IPS-NIHi11 (cell line): Measurements from ENCODE around the gene HPSE2.

ENCODE experiments used
- DNase-seq: peaks from one replicate; pipeline ENCODE4 v3.0.0; 2012; ENCODE audit warnings: mixed read lengths, low spot score

HPSE2 gene

GRCh38 chr10:98833542-98833941 is 402.1 kb downstream of the HPSE2 start:
- DNase-seq, result no peak

- no peak for DNase-seq
Observed at GRCh38 chr10:98832738-98833137, 402.9 kb downstream of the HPSE2 start.

- DNase-seq, result no peak
Observed at GRCh38 chr10:98832196-98832595, 403.5 kb downstream of the HPSE2 start.

DNA sequence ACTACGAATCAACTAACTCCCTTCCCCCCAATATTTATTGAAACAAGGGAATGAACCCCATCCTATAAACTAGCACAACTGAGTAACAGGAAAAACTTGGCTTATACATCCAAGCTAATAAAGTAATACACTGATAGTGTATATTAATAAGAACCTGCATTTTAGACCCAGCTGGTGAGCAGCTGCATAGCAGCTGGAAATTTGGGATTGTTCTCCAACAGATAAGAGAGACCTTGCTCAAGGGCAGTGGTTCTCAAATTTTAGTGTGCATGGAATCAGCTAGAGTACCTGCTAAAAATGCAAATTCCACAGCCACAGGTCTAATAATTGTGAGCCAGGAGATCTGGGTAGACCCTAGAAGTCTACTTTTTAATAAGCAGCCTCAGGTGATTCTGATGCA is 404.3 kb downstream of the HPSE2 start:
- DNase-seq, result no peak

DNA sequence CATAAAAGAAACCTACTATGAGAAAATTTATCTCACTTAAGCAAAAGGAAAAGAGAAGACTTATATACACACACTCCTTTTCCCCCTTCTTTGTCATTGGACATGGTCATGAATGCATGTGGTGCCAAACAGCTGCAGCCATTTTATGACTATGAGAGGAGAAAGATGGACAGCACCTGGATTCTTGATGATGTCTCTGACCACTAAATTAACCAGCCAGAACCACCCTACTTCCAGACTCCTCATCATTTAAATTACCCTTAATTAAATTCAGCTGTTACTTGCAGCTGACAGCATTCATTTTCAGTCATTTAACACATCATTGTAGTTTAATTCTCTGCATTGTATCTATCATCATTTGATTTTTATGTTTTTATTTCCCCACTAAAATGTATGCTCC is 409.9 kb downstream of the HPSE2 start:
- DNase-seq, result no peak

DNA sequence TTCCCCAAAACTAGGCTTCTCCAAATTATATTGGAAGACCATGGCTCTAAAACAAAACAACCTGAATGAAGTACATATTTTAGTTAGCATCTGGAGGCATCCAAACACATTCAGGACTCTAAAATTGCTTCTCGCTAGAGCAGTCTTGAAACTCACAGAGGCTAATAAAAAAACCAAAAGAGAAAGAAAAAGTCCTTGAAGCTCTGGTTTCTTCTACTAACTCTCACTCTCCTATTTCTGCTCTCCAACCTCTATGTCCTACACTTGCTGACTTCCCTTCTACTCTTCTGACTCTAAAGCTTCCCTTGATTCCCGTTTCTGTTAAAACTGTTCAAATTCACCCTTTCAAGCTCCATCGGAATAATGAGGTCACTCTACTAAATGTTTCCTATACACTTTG is 418.3 kb downstream of the HPSE2 start:
- no peak for DNase-seq

DNA sequence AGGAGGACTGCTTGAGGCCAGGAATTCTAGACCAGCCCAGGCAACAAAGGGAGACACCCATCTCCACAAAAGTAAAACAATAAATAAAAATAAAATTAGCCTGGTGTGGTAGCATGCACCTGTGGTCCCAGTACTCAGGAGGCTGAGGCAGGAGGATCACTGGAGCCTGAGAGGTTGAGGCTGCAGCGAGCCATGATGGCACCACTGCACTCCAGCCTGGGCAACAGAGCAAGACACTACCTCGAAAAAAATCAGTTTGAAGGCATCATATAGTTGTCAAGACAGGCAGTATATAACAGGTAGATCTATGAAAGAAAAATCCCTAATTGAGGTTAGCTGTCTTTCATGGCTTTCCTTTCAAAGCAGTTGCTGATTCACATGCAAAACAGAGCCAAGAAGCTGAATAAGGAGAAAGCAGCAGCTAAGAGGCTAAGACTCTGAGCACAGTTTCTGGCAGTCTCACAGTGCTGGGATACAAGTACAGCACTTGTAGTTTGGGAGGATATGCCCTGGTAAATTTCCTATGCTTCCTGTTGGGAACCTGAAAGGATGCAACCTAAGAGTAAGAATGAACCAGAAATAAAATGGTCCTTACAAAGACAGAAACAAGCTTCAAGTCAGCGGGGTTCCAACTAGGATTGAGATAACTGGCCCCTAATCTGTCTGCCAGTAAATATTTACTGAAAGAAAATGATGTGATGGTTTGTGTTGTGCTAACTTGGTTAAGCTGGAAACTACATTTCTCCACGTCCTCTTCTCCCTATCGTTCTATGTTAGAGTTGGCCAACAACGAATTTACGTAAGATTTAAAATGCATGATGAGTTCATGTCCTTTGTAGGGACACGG is 420.4 kb downstream of the HPSE2 start:
- peak; percentile 10 for DNase-seq

DNA sequence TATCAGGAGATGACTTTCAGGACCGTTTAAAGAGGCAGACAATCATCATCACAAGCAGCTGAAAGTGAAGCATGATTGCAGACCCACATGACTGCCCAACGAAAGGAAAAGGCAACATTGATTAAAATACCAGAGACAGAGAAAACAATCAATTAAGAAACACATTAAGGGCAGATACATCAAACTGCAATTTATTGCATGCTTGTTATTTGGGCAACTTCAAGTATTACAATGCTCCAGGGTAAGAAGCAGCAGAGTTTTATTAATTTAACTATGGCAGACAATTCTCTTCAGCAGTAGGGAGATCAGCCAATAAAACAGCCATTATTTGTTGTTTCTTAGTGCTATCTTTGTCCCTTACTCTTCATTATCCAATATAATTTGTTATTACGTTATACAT is 421.2 kb downstream of the HPSE2 start:
- DNase-seq, result no peak

DNA sequence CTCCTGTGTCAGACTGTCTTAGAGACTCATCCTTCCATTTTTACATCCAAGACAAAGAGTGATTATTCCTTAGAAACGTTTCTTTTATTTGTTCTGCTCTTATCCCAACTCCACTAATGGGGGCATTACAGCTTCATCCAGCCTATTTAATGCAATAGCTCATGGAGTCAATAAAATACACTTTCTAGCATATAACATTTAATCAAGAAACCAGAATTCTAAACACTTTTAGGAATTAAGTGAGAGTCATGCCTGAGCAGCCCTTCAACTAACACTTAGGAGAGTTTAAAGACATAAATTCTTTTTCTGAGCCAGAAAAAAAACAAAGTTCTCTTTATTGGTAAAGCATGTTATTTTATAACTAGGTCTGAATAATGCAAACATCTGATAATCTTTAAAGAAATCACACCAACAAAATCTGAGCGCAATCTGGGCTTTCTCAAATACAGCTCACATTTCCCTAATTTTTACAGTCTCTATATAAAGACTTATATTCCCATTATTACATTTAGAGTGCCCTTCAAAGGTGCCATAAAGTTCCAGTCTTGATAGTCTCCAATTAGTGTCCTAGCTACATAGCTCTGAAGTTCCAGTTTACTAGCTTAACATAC is 427.3 kb downstream of the HPSE2 start:
- no peak for DNase-seq

DNA sequence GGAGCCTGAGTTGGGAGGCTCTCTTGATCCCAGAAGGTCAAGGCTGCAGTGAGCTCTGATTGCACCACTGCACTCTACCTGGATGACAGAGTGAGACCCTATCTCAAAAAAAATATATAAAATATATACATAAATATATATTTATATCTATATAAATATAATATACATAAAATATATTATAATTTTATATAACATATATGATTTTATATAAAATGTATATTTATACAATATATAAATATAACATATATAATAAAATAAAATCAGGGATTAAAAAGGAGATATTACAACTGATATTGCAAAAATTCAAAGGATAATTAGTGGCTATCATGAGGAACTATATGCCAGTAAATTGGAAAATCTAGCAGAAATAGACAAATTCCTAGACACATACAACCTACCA is 435.4 kb downstream of the HPSE2 start:
- DNase-seq, result no peak

GRCh38 chr10:98795467-98795866 is 440.2 kb downstream of the HPSE2 start:
- no peak for DNase-seq

GRCh38 chr10:98790817-98791216 is 444.8 kb downstream of the HPSE2 start:
- peak; percentile 29 for DNase-seq

- DNase-seq, result no peak
Observed at GRCh38 chr10:98778277-98778759, 457.3 kb downstream of the HPSE2 start.

DNA sequence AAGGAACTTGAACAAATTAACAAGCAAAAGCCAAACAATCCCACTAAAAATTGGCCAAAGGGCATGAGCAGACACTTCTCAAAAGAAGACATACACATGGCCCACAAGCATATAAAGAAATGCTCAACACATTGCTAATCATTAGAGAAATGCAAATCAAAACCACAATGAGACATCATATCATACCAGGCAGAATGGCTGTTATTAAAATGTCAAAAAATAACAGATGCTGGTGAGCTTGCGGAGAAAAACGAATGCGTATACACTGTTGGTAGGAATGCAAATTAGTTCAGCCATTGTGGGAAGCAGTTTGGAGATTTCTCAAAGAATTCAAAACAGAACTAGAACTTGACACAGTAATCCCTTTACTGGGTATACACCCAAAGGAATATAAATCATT is 477.2 kb downstream of the HPSE2 start:
- DNase-seq, result no peak

DNA sequence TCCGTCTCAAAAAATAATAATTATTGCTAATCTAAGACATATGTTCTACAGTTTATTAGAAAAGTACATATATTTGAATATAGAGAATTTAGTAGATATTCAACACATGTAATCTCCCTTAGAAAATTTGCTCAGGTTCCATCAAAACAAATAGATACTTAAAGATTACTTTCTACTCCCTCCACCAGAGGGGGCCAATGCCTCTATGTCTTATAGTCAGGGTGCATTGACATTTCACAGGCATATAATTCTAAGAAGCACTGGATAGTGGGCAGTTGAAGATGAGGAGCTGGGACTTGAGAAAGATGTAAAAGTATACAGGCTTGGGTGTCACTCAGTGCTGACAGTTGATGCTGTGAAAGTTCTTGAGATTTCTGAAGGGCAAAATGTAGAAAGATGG is 487.4 kb downstream of the HPSE2 start:
- DNase-seq, result peak; percentile 39

GRCh38 chr10:98745645-98746044 is 490.0 kb downstream of the HPSE2 start:
- no peak for DNase-seq

DNA sequence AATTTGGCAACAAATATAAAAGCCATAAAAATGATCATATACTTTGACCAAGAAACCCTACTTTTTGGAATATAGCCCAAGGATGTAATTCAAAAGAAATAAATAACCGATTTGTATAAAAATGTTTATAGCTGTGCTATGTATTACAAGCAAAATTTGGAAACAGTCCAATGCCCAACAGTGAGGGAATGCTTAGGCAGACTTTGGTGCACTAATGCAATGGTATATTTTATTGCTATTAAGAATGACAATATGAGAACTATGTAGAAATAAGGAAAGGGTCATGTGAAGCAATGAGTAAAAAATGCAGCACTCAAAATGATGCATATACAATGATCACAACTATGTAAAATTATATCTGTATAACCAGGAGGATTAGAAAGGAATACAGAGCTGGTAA is 515.1 kb downstream of the HPSE2 start:
- no peak for DNase-seq

DNA sequence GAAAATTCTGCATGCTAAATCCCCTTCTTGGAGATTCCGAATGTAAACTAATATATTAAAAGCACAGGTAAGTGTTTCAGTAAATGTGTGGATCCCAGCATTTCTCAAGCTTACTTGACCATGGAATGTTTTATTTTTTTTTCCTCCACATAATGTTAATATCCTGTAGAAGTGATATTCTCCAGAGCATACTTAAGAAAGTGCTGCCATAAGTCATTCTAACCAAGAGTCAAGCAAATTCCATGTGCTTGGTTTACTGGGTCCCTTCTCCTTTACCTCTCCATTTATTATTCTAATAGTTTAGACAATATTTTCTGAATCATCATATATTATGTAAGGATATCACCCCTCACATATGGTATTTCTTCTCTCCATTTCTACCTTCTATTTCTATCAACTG is 522.1 kb downstream of the HPSE2 start:
- no peak for DNase-seq

DNA sequence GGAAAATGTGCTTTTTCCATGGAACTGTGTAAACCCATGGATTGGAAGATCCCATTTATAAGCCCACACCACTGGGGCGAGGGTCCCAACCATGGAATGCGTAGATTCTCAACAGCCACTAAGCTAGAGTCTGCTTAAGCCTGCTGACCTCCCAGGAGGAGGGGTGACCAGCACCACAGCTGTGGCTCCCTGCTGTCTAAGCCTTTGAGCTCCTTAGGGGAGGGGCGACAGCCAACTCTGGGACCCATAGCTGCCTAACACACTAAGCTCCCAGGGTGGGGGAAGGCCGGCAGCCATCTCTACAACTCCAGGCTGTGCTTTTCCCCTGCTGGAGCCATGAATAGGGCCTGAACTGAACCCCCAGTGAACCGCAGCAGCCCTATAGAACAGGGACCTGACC is 539.1 kb downstream of the HPSE2 start:
- DNase-seq, result no peak

GRCh38 chr10:98694883-98695282 is 540.8 kb downstream of the HPSE2 start:
- no peak for DNase-seq

GRCh38 chr10:98694014-98694413 is 541.6 kb downstream of the HPSE2 start:
- DNase-seq, result no peak

- no peak for DNase-seq
Observed at GRCh38 chr10:98687685-98688084, 548.0 kb downstream of the HPSE2 start.

DNA sequence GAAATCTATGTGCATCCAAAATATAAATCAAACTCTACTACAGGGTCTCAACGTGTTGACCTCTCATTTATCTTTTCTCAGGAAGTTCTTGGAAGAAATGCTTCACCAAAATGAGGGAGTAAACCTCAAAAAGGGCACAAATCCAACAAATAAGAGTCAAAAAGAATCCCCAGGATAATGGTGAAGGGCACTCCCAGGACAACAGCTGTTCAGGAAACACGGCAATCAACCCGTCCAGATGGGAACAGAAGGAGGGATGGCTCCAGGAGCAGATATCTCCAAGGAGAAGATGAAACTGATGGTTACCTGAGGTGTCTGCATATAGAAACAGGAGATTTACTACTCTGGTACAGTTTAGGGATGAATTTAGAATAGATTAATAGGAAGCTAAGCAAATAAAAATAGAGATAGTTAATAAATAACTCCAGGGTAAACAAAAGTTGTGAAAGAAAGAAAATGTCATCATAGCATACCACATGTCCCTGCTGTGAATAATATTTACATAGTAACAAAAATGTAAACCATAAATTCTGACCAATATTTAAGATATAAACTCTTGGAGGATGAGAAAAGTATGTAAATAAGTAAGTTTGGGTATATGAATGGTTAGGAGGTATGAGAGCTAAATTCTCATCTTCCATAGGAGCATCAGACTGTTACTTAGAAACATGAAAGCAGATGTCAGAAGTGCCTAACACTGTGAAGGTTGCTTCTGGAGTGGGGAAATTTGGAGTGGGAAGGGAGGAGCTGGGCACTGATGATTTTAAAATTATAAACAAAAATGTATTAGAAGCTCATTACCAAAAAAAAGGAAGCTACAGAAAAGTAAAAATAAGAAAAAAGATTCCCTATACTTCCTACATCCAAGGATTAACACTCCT is 551.4 kb downstream of the HPSE2 start:
- DNase-seq, result no peak
